Subcutaneous adipose tissue (tissue), 4 donors: Measurements from ENCODE around the gene C1orf115. TPM values are rescaled to one million over a fixed set of nuclear protein-coding genes. Genes with fewer than 3 reads are reported as not detected.

Experiments
- CTCF ChIP-seq: fragments of 450-650 bp; IDR thresholded peaks from one replicate; pipeline ENCODE4 v1.5.1; 2016; ENCODE audit warnings: low read depth, mild to moderate bottlenecking, control low read depth, antibody characterized with exemption, moderate library complexity
- total RNA-seq, 4 donors: library from RNA; depleted of rRNA; stranded (reverse); fragments of >200 nt; gene quantifications; one replicate each; pipeline ENCODE4 v1.1.0, GENCODE V29; 2016

Gene C1orf115
- total RNA-seq, 4 donors from 2014 or later = 29.5 to 63.9 (median 36.1) TPM

GRCh38 chr1:220747437-220748088 lies 57.4 kb downstream of the C1orf115 start:
- no peak for TF ChIP-seq CTCF

- no peak for TF ChIP-seq CTCF
Measured at GRCh38 chr1:220748089-220748934, 58.1 kb downstream of the C1orf115 start, which contains the start of gene MTARC2. TSS of gene MTARC2 (plus strand) at chr1:220748322. CDS start at chr1:220748532, 210 bp downstream.

Other genes with a start within 250 kb of the C1orf115 start
- gene MARK1, start 162.2 kb upstream of the C1orf115 start, total RNA-seq = 10 to 100 TPM in 3 of 4 donors, 1 to 10 TPM in 1; 7.0 to 17.5 (median 14.8) TPM
- gene MTARC2, start 58.0 kb downstream of the C1orf115 start, total RNA-seq = 10 to 100 TPM; 20.2 to 26.0 (median 21.1) TPM
- 100 to 1,000 TPM in 3 of 4 donors, 10 to 100 TPM in 1; 76.4 to 291 (median 196) TPM for gene MTARC1, start 96.5 kb downstream of the C1orf115 start, total RNA-seq
- gene HLX, start 189.1 kb downstream of the C1orf115 start, total RNA-seq = 10 to 100 TPM; 11.9 to 26.8 (median 16.4) TPM